GM10248 (cell line): ENCODE data around the gene ARHGEF7.
A peak's percentile ranks its signal among the peaks of the same experiment; 100 is the strongest.

Source experiments
- CTCF ChIA-PET: fragments of 300-600 bp; sonication (Branson Sonifier 250); formaldehyde crosslinking; extraction: SDS; loops from one replicate; lab custom pipeline; 2021; ENCODE audit warnings: antibody characterized with exemption; lab: Yijun Ruan, JAX
- POLR2A ChIA-PET: fragments of 350-650 bp; sonication (Branson Sonifier 250); formaldehyde crosslinking; extraction: SDS; loops from one replicate; lab custom pipeline; 2020; ENCODE audit warnings: antibody characterized with exemption; lab: Yijun Ruan, JAX
- DNase-seq: peaks from one replicate; pipeline ENCODE4 v3.0.0; 2012; ENCODE audit errors: extremely low spot score
- CTCF ChIP-seq: IDR thresholded peaks from 2 replicates; pipeline ENCODE4 v1.5.1; 2012; ENCODE audit warnings: mild to moderate bottlenecking, low read depth; ENCODE audit errors: extremely low read depth, missing control alignments, control extremely low read depth

Gene ARHGEF7

GRCh38 chr13:111152844-111153243 lies 37.7 kb downstream of the ARHGEF7 start:
- ChIA-PET CTCF (interaction anchor here (2.5 kb wide), 1 partner anchor 85 kb away, joined by 7 read pairs; no protein-coding TSS in a partner anchor), POLR2A (no interaction called here)
- no peak for TF ChIP-seq CTCF
- no peak for DNase-seq

- POLR2A ChIA-PET = no interaction called here
- CTCF ChIA-PET = interaction anchor here (2.5 kb wide), 1 partner anchor 86 kb away, joined by 7 read pairs; no protein-coding TSS in a partner anchor
- TF ChIP-seq CTCF = peak; percentile 35
- DNase-seq = peak; percentile 96
Measured at GRCh38 chr13:111153279-111153976, 38.3 kb downstream of the ARHGEF7 start.

- CTCF ChIA-PET = interaction anchor here (2.5 kb wide), 1 partner anchor 86 kb away, joined by 7 read pairs; no protein-coding TSS in a partner anchor
- POLR2A ChIA-PET = no interaction called here
Measured at GRCh38 chr13:111153977-111154332, 38.8 kb downstream of the ARHGEF7 start.

GRCh38 chr13:111156421-111156820 lies 41.3 kb downstream of the ARHGEF7 start:
- CTCF ChIA-PET = interaction anchor here (0.7 to 3.1 kb wide), 7 partner anchors 9 to 89 kb away, joined by 3 to 8 read pairs (median 3); no protein-coding TSS in a partner anchor
- POLR2A ChIA-PET = no interaction called here
- DNase-seq = no peak
- TF ChIP-seq CTCF = no peak

More at GRCh38 chr13:111153977-111154332, 38.8 kb downstream of the ARHGEF7 start:
- DNase-seq = peak; percentile 45
- TF ChIP-seq CTCF = peak; percentile 7

GRCh38 chr13:111158136-111158805 lies 43.2 kb downstream of the ARHGEF7 start:
- no peak for DNase-seq
- ChIA-PET CTCF (interaction anchor here (0.7 to 3.1 kb wide), 9 partner anchors 9 to 238 kb away, joined by 3 to 8 read pairs (median 3); no protein-coding TSS in a partner anchor), POLR2A (no interaction called here)
- no peak for TF ChIP-seq CTCF
